ENCODE results near the gene CREBZF.
A peak's percentile ranks its signal among the peaks of the same experiment; 100 is the strongest.
"Not testable (repeated sequence)": the region's sequence is repeated elsewhere in the genome, so short reads cannot be mapped to it uniquely, and the experiment has no call there.

Gene CREBZF

DNA sequence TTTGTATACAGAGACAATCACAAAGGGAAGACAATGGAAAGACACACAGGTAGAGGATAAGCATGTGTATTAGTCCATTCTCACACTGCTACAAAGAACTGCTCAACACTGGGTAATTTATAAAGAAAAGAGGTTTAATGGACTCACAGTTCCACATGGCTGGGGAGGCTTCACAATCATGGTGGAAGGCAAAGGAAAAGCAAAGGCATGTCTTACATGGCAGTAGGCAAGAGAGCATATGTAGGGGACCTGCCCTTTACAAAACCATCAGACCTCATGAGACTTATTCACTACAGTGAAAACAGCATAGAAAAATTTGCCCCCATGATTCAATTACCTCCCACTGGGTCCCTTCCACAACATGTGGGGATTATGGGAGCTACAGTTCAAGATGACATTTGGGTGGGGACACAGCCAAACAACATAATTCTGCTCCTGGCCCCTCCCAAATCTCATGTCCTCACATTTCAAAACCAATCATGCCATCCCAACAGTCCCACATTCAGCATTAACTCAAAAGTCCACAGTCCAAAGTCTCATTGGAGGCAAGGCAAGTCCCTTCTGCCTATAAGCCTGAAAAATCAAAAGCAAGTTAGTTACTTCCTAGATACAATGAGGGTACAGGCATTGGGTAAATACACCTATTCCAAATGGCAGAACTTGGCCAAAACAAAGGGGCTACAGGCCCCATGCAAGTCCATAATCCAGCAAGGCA is 6.2 kb upstream of the CREBZF start:
- not testable (repeated sequence) for DNase-seq (ENCODE audit: low spot score)

DNA sequence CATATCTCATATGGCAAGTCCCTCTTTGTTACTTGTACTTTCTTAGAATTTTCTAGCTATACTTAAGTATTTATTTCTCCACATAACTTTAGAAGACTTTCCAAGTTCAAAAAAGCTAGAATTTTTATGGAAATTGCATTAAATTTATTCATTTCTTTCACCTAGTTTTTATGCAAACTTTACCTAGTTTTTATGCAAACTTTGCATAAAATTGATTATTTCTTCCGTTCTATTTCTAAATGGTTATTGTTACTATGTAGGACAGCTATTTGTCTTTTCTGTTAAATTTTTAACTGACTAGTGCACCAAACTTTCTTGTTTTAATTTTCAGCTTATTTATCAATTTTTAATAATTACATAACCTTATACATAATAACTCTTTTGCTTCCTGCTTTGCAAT is 3.2 kb upstream of the CREBZF start:
- no peak for DNase-seq (ENCODE audit: low spot score)

DNA sequence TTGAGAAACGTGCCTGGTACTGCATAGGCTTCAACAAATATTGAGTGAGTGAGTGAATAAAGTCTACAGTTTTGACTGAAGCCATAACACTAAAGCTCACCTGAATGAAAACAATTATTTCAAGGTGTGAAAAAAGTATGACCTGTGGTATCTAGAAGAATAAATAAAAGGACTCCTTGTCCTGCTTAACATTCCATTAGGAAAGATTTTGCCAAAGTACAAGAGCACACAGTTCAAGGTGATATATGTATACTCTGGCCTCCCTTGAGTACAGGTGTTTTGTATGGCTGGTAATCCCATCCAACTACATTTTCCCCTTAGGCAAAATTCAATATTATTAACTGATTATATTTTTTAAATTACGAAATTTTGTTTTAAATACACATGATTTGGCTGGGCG is 1.8 kb upstream of the CREBZF start:
- DNase-seq (ENCODE audit: low spot score): no peak

DNA sequence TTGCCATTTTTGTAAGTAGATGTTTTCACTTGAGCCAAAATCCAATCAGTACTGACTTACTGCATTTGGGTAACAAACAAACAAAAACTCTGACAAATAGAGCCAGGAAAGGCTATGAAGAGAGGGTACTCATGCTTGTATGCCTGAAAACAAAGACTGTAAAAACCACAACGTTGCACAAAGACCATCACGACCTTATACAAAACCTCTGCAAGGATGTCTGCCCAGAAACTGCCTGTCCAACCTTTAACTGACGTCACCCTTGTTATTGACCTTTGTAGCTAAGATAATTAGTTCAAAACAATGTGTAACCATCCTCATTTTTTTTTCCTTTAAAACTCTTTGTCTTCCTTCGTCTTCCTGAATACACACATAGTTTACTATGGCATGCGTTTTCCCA is 804 bp upstream of the CREBZF start:
- DNase-seq (ENCODE audit: low spot score): peak; percentile 38

DNA sequence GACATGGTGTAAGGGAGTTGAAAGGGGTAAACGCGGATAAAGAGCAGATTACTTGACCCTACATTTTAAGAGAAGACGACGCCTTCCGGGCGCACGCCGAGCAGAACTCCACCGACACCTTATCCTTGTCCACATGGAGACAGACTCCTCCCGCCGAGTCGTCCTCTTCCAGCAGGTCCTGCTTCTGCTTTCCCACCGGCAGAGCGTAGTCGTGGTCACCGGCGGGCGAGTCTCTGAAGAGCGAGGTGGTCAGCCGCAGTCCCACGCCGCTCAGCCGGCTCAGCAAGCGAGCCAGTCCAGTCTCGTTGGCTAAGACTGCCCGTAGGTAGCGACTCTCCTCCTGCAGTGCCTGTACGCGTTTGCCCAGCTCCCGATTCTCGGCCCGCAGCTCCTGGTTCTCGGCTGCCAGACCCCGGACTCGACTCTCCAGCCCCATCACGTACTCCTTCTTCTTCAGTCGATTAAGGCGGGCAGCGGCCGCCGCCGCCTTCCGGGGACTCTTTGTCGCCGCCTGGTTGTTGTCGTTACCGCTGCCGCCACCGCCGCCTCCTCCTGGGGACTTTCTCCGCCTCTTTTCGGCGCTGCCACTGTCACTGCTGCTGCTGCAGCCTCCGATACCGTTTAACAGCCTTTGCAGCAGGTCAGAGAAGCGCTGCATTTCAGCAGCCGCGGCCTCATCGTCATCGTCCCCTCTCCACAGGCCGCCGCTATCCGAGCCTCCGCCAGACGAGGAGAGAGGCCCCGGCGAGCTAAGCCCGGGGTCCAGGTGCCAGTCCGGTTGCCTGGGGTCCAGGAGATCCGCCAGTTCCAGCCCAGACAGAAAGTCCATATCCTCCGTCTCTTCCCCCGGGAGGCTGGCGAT is 945 bp downstream of the CREBZF start:
- peak; percentile 77 for DNase-seq (ENCODE audit: low spot score)

DNA sequence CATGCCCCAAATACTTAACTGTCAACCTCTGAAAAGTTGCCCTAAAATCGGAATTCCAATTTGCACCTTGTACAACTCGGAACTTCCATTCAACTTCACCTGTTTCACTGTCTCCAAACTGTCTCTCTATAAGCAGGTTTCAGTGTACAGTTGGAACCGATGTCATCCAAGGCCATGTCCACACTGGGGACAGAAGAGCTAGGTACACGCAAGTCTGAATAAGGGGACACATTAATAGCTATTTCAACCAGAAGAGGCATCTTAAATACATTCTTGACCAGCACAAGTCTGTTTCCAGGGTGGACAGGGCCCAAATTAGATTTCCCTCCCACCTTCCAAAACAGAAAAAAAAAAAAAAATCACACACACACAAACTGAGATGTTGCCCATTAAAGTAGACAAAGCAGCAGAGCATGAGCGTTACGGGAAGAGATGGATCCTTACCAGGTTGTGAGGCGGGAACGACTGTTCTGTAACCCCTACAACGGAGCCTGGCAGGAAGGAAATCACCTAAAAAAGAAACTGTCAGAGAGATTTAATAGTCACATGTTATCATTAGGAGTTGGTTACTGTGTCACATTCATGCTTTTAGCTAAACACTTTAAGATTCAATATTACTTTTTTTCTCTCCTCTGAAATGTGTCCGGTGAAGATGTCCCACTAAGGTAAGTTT is 1.7 kb downstream of the CREBZF start:
- DNase-seq (ENCODE audit: low spot score): no peak

DNA sequence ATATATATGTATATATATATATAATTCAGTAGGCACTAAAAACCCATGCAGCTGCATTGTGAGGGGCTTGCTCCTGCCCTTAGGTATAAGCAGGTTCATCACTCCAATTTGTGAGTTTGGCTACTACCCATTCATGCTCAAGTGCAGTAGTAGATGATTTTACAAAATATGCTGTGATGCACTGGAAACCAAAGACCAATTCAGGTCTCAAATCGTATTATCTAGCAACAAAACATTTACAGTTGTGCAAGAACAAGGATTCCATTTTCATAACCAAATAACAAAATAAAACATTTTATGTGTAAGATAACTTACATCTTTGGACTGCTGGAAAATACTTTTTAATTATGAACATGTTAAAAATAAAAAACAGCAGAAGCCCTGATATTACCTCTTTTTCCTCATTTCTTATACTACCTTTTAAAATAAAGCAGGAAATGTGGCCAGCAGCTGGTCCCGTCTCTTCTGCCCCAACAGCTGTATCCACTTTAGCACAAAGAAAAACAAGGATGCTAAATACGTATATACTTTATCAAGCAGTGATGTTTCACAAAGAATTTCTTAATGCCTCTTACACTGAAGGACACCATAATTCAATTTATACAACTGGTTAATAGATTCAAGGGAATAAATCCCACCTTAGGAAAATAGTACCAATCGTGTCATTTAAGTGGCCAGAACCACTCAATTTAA is 2.8 kb downstream of the CREBZF start:
- no peak for DNase-seq (ENCODE audit: low spot score)

DNA sequence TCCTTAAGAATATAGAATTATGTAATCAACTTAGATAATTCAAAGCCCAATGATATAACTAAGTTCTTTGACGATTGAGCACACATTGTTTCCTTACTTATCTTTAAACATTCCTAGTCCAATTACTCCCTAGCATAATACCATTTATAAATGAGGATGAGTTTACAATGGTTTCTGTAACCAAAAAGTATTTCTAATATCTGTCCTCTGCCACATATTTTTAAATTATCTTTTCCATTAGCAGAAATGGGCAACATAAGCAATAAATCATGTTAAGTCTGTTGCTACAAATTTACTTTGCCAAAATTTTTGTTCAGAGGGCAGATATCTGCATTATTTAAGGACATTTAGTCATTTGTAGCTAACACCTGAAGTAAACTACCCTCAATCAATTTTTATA is 6.7 kb downstream of the CREBZF start:
- no peak for DNase-seq (ENCODE audit: low spot score)

DNA sequence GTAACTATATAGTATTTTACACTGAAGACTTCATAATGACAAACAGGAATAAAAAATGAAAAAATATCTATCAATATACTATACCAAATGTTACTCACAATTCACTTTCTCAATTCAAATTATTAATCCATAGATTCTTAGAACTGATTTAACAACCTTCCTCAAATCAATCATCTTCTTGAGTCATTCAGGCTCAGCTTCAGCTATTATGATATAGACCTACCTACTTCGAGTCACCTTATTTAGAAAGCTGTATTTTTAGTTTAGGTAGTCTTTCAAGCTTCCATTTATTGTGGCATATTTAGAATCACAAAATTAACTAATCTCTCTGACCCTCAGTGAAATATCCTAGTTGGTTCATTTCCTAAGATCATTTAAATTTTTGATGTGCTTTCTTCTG is 8.2 kb downstream of the CREBZF start:
- DNase-seq (ENCODE audit: low spot score): no peak

DNA sequence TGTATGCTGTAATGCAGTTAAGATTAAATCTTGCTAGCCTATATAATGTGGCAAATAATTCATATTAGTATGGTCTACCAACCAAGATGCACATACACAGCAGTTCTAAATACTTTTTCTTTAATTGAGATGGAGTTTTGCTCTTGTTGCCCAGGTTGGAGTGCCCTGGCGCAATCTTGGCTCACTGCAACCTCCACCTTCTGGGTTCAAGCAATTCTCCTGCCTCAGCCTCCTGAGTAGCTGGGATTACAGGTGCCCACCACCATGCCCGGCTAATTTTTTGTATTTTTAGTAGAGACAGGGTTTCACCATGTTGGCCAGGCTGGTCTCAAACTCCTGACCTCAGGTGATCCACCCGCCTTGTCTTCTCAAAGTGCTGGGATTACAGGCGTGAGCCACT is 10.6 kb downstream of the CREBZF start:
- not testable (repeated sequence) for DNase-seq (ENCODE audit: low spot score)

DNA sequence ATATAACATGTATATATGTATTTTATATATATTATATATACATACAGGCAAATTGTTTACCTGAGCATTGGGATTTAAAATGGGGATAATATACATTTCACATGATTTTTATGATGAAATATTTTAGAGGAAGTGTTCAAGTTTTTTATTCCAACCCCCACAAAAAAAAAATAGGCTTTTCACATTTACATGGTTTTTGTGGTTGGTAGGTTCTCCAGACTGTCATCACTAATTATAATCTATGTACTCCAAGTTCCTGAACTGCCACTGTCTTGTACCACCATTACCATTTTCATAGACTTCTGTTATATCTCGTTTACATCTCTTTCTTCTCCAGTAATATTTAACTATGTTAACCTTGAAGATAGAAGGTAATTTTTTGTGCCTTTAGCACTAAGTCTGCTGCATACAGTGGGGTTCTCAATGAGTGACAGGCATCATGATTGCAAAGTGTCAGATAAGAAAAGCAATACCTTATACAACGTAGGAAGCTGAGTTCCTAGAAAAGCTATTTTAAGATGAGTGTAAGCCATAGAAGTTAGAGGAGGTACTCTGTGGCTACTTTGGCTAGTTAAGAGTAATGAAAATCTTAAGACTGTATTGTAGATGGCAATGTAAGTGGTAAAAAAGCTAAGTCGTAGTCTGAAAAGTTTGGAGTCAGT is 12.0 kb downstream of the CREBZF start:
- no peak for DNase-seq (ENCODE audit: low spot score)

DNA sequence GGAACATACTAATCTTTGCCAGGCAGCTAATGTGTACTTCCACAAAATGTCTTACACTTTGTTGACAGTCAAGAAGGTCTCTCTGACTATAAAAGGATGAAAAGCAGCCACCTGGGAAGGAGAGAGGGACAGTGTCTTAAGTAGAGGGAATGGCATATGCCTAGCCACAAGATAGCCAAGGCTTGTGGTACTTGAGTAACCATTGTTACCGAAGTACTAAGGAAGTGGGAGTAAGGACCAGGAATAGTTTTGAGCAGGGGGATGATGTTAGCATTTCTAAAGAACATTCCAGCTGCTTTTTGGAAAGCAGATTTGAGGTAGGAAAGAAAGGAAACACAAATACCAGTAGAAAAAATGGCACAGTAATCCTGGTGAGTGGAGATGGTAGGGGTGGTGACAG is 13.8 kb downstream of the CREBZF start:
- DNase-seq (ENCODE audit: low spot score): no peak

DNA sequence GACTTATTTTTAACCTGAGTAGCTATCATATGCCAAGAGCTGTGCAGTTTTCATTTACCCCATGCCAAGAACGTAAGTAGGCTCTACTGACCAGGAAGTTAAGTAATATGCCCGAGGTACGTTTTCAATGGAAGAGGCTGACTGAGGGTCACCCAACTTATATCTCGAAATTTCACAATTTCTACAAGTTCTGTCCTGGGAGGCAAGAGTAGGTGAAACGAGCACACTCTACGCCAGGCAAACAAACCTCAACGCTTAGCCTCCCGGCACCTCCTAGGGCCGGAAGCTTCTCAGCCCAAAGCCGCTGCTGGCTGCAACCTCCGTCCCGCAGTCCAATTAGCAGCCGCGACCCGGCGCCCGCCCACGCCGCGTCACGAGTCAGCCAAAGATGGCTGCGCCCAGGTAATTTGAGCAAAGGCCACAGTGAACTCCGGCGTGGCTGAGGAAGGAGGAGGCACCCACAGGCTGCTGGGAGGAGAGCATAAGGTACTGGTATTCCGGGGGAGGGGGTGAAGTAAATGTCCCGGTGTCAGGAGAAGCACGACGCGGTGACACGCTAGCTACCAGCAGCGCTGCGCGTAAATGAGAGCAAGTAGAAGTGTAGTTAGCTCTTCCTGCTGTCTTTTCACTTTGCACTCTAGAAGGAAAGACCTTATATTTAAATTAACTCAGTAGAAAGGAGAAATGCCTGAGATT is 17.2 kb downstream of the CREBZF start, which contains the start of gene TMEM126A:
Gene TMEM126A (plus strand): TSS at position 364 of the 696 bp plus-strand sequence. CDS start 2,289 bp downstream, outside the sequence.
- peak; percentile 83 for DNase-seq (ENCODE audit: low spot score)

DNA sequence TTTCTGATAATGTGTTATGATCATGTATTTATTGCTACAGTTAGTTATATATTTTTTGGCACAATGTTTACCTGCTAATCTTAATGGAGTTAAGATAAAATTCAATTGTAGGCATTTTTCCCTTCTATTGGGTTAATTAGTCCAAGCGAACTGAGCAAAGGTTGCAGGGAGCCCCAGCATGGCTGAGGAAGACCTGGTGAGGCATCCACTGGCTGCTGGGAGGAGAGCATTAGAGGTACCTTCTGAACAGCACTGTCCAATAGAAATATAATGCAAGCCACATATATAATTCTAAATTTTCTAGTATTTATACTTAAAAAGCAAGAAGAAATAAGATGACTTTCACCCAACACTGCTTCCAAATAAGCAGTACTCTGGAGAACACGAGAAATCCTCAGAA is 17.9 kb downstream of the CREBZF start:
- DNase-seq (ENCODE audit: low spot score): no peak

DNA sequence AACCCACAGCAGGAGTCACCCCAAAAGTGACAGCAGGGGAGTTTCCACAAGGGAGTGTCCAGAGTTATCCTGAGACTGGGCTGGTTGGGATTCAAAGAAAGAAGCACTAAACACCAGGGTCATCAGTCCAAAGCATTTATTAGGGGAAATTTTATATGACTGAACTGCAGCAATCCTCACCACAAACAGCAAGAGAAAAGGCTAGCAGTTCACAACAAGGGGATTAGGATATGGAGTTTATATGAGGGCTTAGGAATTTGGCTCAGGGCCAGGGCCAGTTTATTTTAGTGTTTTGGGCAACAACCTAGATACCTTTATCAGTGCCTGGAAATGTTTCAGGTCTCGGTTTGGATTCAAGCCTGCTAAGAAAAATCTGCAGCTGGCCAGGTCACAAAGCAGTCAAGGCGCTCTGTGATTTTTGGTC is 21.7 kb downstream of the CREBZF start:
- no peak for DNase-seq (ENCODE audit: low spot score)

DNA sequence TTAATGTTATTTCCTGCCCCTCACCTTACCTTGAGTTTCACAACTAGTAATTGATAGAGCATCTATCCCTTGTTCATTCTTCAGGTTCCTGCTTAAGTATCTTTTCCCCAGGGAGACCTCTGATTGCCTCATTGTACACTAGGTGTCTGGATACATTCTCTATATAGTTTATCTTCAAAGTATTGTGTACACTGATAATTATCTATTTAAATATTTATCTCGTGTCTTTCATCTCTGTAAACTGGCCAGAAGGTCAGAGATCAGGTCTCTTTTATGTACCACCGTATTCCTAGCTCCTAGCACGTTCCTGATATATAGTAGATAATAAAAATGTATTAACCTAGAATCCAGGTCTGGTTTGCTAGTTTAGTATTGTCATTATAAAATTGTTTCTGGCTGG is 30.2 kb downstream of the CREBZF start:
- no peak for DNase-seq (ENCODE audit: low spot score)

DNA sequence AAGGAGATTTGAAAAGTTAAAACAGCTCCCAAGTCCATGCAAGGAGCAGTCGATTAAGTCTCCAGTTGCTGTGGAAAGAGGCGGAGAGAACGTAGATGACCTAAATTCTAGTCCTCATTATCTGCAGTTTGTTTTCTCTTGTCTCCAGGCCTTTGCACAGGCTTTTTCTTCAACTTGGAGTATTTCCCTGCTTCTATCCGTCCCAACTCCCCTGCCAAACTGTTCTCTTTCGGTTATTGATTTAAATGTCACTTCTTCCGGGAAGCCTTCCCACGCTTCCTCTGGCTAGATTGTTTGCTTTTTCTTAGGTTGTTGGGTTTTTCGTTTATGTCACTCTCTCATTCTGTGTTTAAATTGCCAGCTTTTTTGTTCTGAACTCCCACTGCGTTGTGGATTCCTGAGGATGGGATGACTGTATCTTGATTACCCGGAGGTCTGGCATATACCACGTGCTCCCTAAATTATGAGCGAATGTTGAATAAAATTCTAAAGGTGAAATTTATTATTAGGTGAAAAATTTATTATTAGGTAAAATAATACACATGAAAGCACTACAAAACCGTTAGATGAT is 36.1 kb downstream of the CREBZF start:
- no peak for DNase-seq (ENCODE audit: low spot score)

DNA sequence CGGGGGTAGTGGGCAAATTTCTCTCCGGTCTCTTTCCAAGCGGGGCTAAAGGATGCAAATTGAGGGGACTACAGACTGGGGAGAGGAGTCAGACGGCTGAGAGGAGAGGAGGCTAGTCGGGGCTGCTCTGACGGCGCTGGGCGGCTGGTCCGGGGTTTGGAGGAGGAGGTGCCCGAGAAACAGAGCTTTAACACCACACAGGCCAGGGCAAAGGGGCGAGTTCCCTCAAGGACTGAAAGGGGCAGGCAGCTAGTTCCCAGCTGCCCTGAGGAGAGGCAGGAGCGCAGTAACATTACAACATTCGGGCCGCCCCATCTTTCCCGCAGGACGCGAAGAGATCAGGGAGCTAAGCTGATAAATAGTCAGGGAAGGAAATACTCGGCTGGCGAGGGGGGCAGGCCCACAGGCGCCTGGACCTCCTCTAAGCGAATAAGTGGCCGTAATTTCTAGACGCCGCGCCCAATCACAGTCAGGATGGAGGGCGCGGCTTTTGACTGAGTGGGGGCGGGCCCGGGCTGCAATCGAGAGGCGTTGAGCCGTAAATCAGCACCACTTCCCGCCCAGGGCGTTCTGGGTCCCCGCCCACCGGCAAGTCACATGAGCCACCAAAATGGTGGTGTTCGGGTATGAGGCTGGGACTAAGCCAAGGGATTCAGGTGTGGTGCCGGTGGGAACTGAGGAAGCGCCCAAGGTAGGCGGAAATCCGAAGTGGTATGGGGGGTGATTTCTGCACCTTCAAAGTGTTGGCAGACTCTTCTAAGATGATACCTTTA is 36.7 kb downstream of the CREBZF start, which contains the start of gene TMEM126B:
Gene TMEM126B (plus strand): TSS at position 596 of the 773 bp plus-strand sequence. CDS start 15 bp downstream, at position 611.
- DNase-seq (ENCODE audit: low spot score): peak; percentile 99

DNA sequence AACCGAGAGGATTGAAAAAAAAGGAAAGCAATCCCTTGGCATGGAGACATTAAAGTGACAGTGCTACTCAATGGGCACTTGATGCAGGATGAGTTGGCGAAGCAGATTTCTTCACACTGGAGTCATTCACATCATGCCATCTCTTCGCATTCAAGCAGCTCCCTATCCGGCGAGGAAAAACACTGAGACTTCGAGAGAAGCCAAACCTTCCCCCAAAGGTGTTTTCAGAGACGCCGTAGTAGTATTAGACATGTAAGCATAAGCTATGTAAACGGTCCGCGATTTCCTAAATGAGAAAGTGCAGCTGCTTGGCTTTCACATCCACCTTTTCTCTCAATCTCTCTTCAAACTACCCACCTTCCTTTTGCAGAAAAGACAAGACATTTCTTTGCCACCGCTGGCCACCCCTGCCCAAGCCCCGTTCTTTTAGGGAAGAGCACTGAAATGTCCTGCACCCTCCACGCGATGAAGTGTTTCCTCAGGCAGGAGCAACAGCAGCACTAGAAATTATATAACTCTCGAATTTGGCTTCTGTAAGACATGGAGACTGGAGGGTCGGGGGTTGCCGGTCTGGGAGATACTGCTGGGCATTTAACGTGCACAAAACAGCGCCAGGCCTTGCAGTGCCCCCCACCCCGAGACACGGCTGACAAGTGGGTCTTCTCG is 37.5 kb downstream of the CREBZF start, which contains the start of gene DLG2:
Gene DLG2 (minus strand): TSS at position 13 of the 666 bp plus-strand sequence.
- DNase-seq (ENCODE audit: low spot score): peak; percentile 63

Measured in globus pallidus (tissue), 1 donor.